HG02798 (cell line): ENCODE data around the gene ZNF831.

Source experiments
- ATAC-seq: cut with Tn5 transposase; IDR thresholded peaks from one replicate; pipeline ENCODE4 v1.9.1; 2021; ENCODE audit warnings: mild to moderate bottlenecking; ENCODE audit not compliant: unreplicated experiment, poor library complexity

Gene ZNF831

GRCh38 chr20:59163631-59164530 lies at the start of gene ZNF831:
TSS of gene ZNF831 (plus strand) at chr20:59163821. CDS start at chr20:59191020, 27,199 bp downstream.
- peak; percentile 41 for ATAC-seq

DNA sequence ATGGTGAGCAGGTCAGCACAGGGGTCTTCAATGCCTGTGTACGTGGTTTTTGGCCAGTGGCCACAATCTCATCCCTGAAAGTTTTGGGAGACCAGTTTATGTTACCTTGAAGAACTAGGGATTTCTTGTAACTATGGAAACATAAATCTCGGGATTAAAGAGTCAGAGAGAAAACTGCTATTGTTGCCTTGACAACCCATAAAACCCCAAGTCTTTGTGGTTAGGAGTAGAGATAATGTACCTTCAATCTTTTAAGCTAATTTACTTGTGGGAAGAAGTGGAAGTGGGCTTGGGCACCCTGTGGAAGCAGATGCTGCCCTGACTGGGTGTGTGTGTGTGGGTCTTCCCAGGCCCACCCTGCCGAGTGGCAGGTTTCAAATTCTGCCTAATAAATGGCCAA lies 46.1 kb upstream of the ZNF831 start:
- no peak for ATAC-seq

DNA sequence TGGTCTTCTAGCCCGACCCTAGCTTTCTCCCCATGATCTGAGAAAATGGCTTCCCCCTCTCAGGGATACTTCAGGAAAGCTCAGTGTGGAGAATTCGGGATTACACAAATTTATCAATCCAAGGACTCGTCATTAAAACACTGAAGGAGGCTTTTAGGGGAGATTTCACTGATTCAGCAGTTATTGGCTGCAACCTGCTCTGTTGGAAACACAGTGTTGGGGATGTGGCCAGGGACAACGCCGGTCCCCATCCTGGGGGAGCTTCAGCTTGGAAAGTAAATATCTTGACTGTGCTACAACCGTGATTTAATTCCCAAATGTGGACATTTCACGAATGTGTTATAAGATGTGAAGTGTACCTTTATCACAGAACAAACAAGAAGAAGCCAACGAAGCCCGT lies 44.8 kb upstream of the ZNF831 start:
- no peak for ATAC-seq

GRCh38 chr20:59120491-59120890 lies 43.1 kb upstream of the ZNF831 start:
- no peak for ATAC-seq

- ATAC-seq = no peak
Measured at GRCh38 chr20:59120919-59121318, 42.7 kb upstream of the ZNF831 start.

GRCh38 chr20:59121714-59122565 lies 41.7 kb upstream of the ZNF831 start:
- ATAC-seq = no peak

DNA sequence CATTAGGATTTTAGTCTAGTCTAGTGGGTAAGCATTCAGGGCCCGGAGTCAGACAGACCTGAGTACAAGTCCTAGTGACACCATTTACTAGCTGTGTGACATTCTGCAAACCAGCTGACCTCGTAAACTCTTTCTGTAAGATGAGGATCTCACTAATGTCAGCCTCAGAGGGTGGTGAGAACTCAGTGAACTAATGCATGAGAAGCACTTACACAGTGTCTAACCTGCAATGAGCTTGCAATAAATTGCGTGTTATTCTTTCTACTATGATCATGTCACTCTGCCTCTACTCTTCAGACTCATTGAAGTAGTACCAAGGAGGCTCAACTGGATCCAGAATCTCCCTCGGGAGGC lies 41.1 kb upstream of the ZNF831 start:
- no peak for ATAC-seq

- ATAC-seq = no peak
Measured at GRCh38 chr20:59123011-59123677, 40.5 kb upstream of the ZNF831 start.

DNA sequence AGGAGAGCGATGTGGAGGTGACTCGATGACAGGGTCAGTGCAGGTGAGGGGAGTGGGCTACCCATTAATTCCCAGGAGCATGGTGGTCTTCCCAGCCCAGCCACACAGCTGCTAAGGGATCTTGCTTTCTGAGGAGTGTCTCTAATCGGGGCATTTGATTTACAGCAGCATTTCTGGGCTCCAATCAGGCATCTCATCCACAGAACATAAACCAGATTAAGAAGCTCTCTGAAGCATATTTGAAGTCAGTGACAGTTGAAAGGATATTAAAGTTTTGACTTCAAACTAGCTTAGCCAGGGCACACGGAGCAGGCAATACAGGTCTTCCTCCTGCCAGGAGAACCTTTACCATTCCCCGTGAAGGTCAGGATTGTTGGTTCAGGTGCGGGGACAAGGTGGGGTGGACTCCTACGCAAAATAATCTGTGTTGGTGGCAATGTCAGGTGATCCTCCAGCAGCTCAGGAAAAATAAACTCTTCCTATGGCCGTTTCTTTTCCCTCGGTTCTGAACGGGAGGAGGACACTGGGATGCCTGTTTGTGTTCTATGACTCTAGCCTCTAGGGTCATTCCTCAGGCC lies 39.9 kb upstream of the ZNF831 start:
- ATAC-seq = no peak

- ATAC-seq = no peak
Measured at GRCh38 chr20:59124296-59125029, 39.2 kb upstream of the ZNF831 start.

DNA sequence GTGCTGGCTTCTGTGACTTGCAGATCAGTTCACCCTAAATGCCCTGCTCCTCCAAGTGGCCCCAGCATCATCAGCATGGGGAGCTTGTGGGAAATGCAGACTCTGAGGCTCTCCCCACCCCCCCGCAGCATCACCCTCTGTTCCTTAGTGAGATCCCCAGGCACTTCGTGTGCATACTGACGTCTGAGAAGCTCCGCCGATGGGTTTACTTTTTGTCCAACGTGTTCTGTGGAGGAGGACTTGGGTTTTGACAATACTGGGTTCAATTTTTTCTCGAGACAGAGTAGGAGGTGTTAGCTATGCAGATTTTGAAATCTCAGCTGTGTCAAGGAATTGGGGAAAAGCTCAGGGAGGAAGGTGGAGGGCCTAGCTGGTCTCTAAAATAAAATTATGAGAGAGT lies 38.3 kb upstream of the ZNF831 start:
- no peak for ATAC-seq

GRCh38 chr20:59125836-59126235 lies 37.8 kb upstream of the ZNF831 start:
- no peak for ATAC-seq

GRCh38 chr20:59127839-59128238 lies 35.8 kb upstream of the ZNF831 start:
- no peak for ATAC-seq

DNA sequence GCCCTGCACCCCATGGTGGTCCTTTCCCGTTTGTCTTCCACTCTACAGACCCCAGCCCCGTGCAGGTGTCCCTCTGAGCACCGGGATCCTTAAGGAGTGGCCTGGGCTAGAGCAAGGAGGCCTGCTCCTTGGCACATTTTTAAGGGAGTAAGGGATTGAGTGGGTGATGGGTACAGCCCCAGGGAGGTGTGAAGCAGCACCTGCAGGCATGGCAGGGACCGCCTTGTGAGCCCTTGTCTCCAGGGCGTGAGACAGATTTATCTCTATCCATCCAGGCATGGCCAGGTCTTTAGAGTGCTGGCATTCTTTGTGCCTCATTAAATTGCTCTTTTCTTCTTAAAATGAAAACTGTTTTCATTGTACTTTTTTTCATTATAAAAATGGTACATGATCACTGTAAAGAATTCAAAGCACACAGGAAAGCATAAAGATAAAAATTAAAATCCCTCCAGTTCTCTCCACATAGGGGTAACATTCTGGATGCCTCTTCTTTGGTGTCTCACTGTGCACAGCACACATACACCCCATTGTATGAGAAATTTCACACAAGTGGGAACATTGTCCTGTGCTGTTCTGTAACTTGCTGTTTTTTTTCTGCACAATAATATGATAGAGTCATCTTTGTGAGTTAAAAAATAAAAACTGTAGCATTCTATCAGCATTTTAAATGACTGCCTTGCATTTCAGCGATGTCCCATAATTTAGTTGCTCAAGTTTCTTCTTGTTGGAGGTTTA lies 31.9 kb upstream of the ZNF831 start:
- no peak for ATAC-seq

GRCh38 chr20:59134182-59134581 lies 29.4 kb upstream of the ZNF831 start:
- no peak for ATAC-seq

DNA sequence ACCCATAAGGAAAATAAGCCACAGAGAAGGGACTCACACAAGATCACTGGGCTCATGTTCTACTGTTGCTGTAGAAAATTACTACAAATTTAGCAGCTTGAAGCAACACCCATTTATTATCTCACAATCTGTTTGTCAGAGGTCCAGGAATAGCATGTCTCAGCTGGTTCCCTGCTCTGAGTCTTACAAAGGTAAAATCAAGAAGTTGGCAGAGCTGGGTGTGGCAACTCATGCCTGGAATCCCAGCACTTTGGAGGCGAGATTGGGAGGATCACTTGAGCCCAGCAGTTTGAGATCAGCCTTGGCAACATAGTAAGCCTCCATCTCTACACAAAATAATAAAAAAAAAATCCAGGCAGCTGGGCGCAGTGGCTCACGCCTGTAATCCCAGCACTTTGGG lies 28.5 kb upstream of the ZNF831 start:
- no peak for ATAC-seq

- no peak for ATAC-seq
Measured at GRCh38 chr20:59136027-59136426, 27.6 kb upstream of the ZNF831 start.

GRCh38 chr20:59137532-59137931 lies 26.1 kb upstream of the ZNF831 start:
- ATAC-seq = no peak

DNA sequence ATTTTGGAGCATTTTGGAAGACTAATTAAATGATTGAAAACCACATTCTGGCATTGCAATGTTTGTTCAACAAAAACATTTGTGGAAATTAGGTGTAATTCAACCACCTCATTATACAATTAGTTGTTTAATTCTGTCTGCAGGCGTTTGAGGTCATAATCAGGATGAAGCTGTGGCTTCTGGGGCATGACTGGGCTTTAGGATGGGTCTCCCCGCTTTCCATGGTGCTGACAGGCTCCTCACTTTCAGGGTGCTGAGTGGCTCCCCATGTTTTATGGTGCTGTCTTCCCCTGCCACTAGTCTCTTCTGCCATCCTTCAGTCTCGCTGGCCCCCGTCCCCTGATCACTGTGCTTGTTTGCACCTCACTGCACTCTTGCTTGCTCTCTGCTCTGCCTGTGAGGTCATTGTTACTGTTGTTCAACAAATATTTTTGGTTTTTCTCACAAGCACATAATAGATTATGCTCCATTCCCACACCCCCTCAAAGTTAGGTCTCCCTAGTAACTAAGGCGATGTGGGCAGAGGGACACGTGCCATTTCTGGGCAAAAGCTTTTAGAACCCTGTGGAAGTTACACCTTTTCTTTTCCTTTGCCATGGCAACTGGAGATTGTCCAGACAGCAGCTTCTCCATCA lies 25.4 kb upstream of the ZNF831 start:
- ATAC-seq = no peak
